Fibroblast of the conjunctiva (primary cell): ENCODE results near the gene ORC3.
A peak's percentile ranks its signal among the peaks of the same experiment; 100 is the strongest.
"Not testable (repeated sequence)": the region's sequence is repeated elsewhere in the genome, so short reads cannot be mapped to it uniquely, and the experiment has no call there.

Source experiments
- DNase-seq: peaks from one replicate; pipeline ENCODE4 v3.0.0-alpha.2; 2010; ENCODE audit warnings: low read depth

Gene ORC3

DNA sequence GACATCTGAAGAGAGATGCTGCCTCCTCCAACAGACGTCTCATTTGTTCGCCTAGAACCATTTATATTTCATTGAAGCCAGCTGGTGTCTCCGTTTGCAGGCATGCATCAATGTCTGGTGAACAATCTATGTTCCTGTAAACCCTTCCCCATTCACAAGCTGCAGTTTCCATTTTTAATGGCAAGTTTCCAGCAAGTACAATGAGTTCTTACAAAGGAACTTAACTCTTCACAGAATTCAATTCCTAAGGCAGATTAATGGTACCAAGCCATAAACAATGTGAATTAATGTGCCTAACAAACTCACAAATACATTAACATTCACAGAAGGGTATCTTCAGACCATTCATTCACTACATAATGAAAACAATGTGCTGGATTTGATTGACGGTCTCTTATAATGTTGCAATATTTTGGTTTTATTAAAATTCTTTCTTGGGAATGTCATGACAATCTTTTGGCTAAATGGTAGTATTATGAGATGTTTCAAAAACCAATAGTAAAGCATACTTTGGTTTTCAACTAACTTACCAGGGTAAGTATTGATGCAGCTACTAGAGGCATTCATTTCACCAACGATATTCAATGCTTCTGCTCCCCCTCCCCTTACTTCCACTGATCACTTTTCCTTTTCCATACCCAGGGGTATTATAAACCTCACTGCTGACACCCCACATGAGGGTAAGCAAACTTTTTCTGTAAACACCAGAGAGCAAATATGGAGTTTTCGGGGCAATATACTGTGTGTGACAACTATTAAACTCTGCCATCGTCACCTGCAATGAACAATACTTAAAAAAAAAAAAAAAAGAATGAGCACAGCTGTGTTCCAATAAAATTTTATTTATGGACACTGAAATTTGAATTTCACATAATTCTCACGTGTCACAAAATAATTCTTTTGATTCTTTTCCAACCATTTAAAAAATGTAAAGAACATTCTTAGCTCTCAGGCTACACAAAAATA is 107.9 kb downstream of the ORC3 start:
- peak; percentile 87 for DNase-seq

GRCh38 chr6:87698547-87699006 is 108.6 kb downstream of the ORC3 start:
- no peak for DNase-seq

DNA sequence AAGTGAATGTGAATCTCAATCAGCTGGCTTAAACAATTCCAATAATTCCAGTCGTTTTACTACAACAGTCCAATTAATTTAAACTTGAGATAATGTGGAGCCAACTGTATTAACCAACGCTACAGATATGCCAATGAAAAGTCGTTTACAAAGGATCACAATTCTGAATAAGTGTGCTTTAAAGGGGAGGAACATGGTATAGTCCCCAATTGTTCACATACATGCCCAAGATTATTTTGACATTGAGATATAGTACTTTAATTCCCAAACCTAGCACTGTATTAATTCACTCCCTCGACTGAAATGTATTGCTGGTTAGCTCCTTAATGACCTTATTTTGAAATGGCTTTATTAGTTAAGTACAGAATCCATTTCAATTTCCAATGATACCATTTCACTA is 109.6 kb downstream of the ORC3 start:
- DNase-seq: no peak

GRCh38 chr6:87700397-87701343 is 110.7 kb downstream of the ORC3 start:
- peak; percentile 50 for DNase-seq

DNA sequence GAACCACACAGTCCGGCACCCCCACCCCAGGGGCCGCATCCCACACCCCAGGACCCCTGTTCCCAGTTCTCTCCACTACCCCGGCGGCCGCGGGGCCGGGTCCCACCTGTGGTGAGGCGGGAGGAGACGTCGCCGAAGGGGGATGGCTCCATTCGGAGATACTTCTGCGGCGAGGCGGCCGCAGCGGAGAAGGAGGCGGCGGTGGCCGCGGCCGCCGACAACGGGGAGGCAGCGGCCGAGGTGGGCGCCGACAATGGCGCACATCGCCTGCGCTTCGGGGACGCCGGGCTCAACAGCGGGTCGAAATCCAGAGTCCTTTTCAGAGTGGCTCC is 111.4 kb downstream of the ORC3 start:
- no peak for DNase-seq

GRCh38 chr6:87701676-87702588 is 112.0 kb downstream of the ORC3 start, which contains the start of gene AKIRIN2:
Gene AKIRIN2 (minus strand): TSS chr6:87702233. CDS start chr6:87701684, 549 bp downstream.
- DNase-seq: peak; percentile 99

- DNase-seq: no peak
Observed at GRCh38 chr6:87702589-87702945, 112.6 kb downstream of the ORC3 start.

GRCh38 chr6:87703039-87703438 is 113.1 kb downstream of the ORC3 start:
- not testable (repeated sequence) for DNase-seq

DNA sequence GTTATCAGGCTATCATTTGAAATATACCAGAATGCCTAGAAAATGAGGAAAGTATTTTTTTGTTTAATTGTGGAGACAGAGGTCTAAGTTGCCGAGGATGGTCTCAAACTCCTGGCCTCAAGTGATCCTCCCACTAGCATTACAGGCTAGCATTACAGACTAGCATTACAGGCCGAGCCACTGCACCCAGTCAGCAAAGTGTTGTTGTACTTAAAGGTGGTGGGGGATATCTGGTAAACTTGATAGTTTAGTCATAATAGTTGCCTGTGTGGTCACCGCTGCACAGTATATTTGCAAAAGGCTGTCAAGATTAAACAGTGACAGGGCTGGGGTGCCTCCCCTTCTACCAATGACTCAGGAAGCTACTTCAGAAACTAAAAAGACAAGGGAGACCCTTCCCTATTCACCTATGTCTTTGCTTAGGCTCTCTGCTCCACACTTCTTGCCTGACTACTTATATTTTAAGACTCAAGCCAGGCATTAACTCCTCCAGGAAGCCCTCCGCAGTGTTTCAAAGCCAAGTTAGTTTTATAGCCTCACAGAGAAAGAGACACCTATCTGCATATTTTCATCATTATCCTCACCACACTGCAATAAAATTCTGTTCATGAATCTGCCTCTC is 115.2 kb downstream of the ORC3 start:
- DNase-seq: no peak

GRCh38 chr6:87706187-87706966 is 116.4 kb downstream of the ORC3 start:
- no peak for DNase-seq

DNA sequence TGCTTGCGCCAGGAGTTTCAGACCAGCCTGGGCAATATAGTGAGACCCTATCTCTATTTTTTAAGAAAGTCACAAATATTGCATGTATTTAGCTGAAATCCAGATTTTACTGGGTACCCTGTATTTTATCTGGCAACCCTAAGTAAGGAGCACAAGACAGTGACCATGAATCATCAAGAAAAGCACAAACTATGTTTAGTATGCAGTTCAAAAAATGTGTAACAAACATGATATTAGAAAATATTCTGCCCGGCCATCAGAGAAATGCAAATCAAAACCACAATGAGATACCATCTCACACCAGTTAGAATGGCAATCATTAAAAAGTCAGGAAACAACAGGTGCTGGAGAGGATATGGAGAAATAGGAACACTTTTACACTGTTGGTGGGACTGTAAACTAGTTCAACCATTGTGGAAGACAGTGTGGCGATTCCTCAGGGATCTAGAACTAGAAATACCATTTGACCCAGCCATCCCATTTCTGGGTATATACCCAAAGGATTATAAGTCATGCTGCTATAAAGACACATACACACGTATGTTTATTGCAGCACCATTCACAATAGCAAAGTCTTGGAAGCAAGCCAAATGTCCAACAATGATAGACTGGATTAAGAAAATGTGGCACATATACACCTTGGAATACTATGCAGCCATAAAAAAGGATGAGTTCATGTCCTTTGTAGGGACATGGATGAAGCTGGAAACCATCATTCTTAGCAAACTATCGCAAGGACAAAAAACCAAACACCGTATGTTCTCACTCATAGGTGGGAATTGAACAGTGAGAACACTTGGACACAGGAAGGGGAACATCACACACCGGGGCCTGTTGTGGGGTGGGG is 118.9 kb downstream of the ORC3 start:
- DNase-seq: not testable (repeated sequence)

DNA sequence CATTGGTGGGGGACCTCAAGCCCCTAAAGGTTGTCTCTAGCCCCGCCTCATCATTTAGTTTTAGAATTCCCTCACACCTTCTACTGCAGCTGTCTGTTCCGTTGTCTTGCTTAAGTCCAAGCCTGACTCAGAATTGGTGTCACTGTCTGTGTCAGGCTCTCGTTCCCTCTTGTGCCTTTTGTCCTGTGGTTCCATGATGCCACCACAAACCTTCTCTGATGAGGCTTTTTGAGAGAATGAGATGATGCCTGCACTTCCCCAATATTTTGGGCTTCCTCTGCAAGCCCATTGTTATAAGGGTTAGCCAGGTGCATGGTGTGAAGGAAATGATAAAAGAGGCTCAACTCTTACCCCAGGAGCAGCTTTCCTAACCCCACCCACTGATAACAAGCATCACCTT is 120.2 kb downstream of the ORC3 start:
- DNase-seq: no peak

DNA sequence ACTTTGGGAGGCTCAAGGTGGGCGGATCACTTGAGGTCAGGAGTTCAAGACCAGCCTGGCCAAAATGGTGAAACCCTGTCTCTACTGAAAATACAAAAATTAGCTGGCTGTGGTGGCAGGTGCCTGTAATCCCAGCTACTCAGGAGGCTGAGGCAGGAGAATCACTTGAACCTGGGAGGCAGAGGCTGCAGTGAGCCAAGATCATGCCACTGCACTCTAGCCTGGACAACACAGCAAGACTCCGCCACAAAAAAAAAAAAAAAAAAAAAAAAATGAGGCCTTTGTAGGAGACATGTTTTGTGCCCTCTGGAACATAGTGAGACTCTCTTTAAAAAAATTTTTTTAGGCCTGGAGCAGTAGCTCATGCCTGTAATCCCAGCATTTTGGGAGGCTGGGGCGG is 122.8 kb downstream of the ORC3 start:
- not testable (repeated sequence) for DNase-seq

- no peak for DNase-seq
Observed at GRCh38 chr6:87714093-87714842, 124.3 kb downstream of the ORC3 start.
